Measurements from ENCODE around the gene CRP.

- TF ChIP-seq TAF1 (IDR thresholded peaks at IDR 0.05; ENCODE audit: borderline replicate concordance, insufficient read depth, low read length) (no peak), POLR2AphosphoS5 (IDR thresholded peaks at IDR 0.05; ENCODE audit: low read depth, low read length) (no peak), SIN3A (IDR thresholded peaks at IDR 0.05; ENCODE audit: borderline replicate concordance, insufficient read depth, low read length) (no peak), REST (IDR thresholded peaks at IDR 0.05; ENCODE audit: insufficient read depth in 1 of 2, low read depth in 2 of 2, low read length in 2 of 2) (no peak), FOXP2 (optimal IDR thresholded peaks at IDR 0.05; ENCODE audit: borderline replicate concordance, extremely low read depth, extremely low read length, insufficient read depth) (no peak)
These were observed 45.1 kb downstream of the CRP start for GRCh38 chr1:159669338-159669737.

Measured in PFSK-1 (cell line).